Measurements from ENCODE around the gene ZNF547. TPM values are rescaled to one million over a fixed set of nuclear protein-coding genes. Genes with fewer than 3 reads are reported as not detected.

Gene ZNF547
- total RNA-seq, 1 experiment from 2014 or later: 6.0 TPM

DNA sequence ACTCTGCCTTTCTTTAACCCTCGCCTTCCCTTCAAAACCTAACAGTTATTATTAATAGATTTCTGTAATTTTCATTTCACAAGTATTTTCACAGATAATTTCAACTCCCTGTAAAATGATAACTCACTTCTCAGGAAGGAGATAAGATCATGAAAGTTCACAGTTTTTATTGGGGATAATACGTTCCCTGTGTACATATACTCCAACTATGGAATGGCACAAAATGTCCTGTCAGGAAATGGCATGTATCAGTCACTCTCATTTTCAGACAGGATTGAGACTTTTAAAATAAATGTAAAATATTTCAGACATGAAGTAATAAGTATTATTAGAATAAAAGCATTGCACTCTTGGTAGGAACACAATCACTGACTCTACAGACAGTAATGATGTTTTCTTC is 932 bp upstream of the ZNF547 start:
- POLR2A ChIA-PET (ENCODE audit: unreplicated experiment): interaction anchor here (0.8 kb wide), 1 partner anchor 28 kb away, joined by 9 read pairs; no protein-coding TSS in a partner anchor
- CTCF ChIA-PET: interaction anchor here (0.6 kb wide), 1 partner anchor 721 kb away, joined by 13 read pairs; no protein-coding TSS in a partner anchor
- peak overlapping the region; percentile 72 for H3K4me3 ChIP-seq

DNA sequence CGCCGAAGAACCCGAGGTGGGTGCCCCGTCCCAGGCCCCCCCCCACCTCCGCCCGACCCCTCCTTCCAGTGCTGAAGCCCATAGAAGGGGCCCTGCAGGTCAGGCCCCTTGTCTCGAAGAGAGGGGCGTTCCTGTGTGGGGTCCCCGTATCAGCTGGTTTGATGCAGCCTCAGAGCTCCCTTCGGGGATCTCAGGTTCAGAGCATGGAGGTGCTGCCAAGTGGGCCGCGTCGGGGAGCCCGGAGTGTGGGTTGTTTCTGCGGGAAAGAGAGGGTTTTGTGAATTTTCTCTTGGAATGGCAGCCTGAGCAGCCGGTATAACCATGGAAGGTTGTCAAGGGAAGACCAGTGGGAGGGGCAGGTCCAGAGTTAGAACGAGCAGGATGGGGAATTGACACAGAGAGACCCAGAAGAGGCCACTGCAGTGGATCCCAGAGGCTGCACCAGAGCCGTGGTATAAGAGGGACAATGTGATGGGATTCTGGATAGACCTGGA is 384 bp downstream of the ZNF547 start:
- H3K27me3 ChIP-seq (ENCODE audit: insufficient read depth, low read depth): no peaks in the 10 kb centered on the region
- POLR2A ChIA-PET (ENCODE audit: unreplicated experiment): interaction anchor here (1.3 kb wide), 1 partner anchor 62 kb away, joined by 8 read pairs; no protein-coding TSS in a partner anchor
- no peak for DNase-seq
- CTCF ChIA-PET: interaction anchor here (0.6 kb wide), 2 partner anchors 26 to 49 kb away, joined by 3 to 8 read pairs; partner anchors contain the start of gene ZNF548
- H3K9me2 ChIP-seq (ENCODE audit: insufficient read depth): no peaks in the 10 kb centered on the region
- H3K9me3 ChIP-seq (ENCODE audit: insufficient read depth, low read depth): peaks cover 5% of the 10 kb centered on the region; the same call in 1 of the 2 replicates
- no peaks in the 10 kb centered on the region for H4K20me1 ChIP-seq (ENCODE audit: insufficient read depth)
- no TSS peak for BruUV-seq (replicated peaks)
- H3K4me2 ChIP-seq: peak overlapping the region; percentile 71
- H3K36me3 ChIP-seq (ENCODE audit: low read depth): peaks cover 1% of the 10 kb centered on the region; the same call in 1 of the 2 replicates
- intact Hi-C loops (cut with micrococcal nuclease; ENCODE audit: unreplicated experiment): loop anchor here (1.0 kb wide), 3 partner anchors 26 to 83 kb away; partner anchors contain the start of genes ZNF460, ZNF548 and ZNF749
- peaks cover 6% of the 10 kb centered on the region; the same call in 1 of the 2 replicates for H3K4me1 ChIP-seq (replicated peaks; ENCODE audit: insufficient read depth)
- peak overlapping the region; percentile 71 for H2AFZ ChIP-seq
- H3K79me2 ChIP-seq (ENCODE audit: low read depth): peaks cover 23% of the 10 kb centered on the region
- peak overlapping the region; percentile 72 for H3K4me3 ChIP-seq
- TF ChIP-seq CTCF (conservative IDR thresholded peaks at IDR 0.05) (no peak), EZH2 (IDR thresholded peaks at IDR 0.05; ENCODE audit: low read depth) (no peak)
- H3F3A ChIP-seq (ENCODE audit: insufficient read depth, low read depth): peaks cover 9% of the 10 kb centered on the region
- peak overlapping the region; percentile 47 for H3K27ac ChIP-seq

More for the DNA sequence above, 932 bp upstream of the ZNF547 start:
- H3K4me1 ChIP-seq (replicated peaks; ENCODE audit: insufficient read depth): peaks cover 6% of the 10 kb centered on the region; the same call in 1 of the 2 replicates
- peaks cover 13% of the 10 kb centered on the region for H3K36me3 ChIP-seq (ENCODE audit: low read depth)
- TF ChIP-seq CTCF (conservative IDR thresholded peaks at IDR 0.05): no peak
- TF ChIP-seq EZH2 (IDR thresholded peaks at IDR 0.05; ENCODE audit: low read depth): no peak
- H3K9me3 ChIP-seq (ENCODE audit: insufficient read depth, low read depth): peaks cover 5% of the 10 kb centered on the region; the same call in 1 of the 2 replicates
- no peaks in the 10 kb centered on the region for H4K20me1 ChIP-seq (ENCODE audit: insufficient read depth)
- peaks cover 9% of the 10 kb centered on the region for H3F3A ChIP-seq (ENCODE audit: insufficient read depth, low read depth)
- no peaks in the 10 kb centered on the region for H3K9me2 ChIP-seq (ENCODE audit: insufficient read depth)
- H3K4me2 ChIP-seq: peak overlapping the region; percentile 71
- H3K27me3 ChIP-seq (ENCODE audit: insufficient read depth, low read depth): no peaks in the 10 kb centered on the region
- intact Hi-C loops (cut with micrococcal nuclease; ENCODE audit: unreplicated experiment): no loop called here
- no TSS peak for BruUV-seq (replicated peaks)
- peak overlapping the region; percentile 37; the same call in 1 of the 2 replicates for H3K27ac ChIP-seq
- peaks cover 23% of the 10 kb centered on the region for H3K79me2 ChIP-seq (ENCODE audit: low read depth)
- H2AFZ ChIP-seq: peak overlapping the region; percentile 96
- no peak for DNase-seq

DNA sequence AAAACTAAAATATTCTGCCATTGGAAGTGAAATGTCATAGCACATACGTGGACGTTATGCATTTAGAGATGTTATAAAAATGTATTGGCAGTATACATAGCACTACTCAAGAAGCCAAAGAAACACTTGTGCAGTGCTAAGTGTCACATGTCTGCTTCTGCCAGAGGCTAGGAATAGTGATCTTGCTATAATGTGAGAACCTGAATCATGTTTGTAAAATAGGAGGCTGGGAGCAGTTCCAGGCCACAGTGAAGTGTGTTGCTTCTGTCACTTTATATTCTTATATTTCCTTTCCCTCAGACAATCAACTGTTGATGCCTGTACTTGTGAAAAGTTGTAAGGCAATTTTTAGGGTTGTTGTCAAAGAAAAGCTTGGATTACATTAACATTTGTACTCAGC is 3.4 kb downstream of the ZNF547 start:
- no peaks in the 10 kb centered on the region for H3F3A ChIP-seq (ENCODE audit: insufficient read depth, low read depth)
- H3K9me3 ChIP-seq (ENCODE audit: insufficient read depth, low read depth): peaks cover 5% of the 10 kb centered on the region; the same call in 1 of the 2 replicates
- no peak for DNase-seq
- peaks cover under 1% of the 10 kb centered on the region; the same call in 1 of the 2 replicates for H3K36me3 ChIP-seq (ENCODE audit: low read depth)
- no peak for TF ChIP-seq EZH2 (IDR thresholded peaks at IDR 0.05; ENCODE audit: low read depth)
- no peak for TF ChIP-seq CTCF (conservative IDR thresholded peaks at IDR 0.05)
- no peak overlapping the region for H3K27ac ChIP-seq
- POLR2A ChIA-PET (ENCODE audit: unreplicated experiment): no interaction called here
- H3K79me2 ChIP-seq (ENCODE audit: low read depth): peaks cover 23% of the 10 kb centered on the region
- H4K20me1 ChIP-seq (ENCODE audit: insufficient read depth): no peaks in the 10 kb centered on the region
- no peak overlapping the region for H2AFZ ChIP-seq
- H3K9me2 ChIP-seq (ENCODE audit: insufficient read depth): no peaks in the 10 kb centered on the region
- intact Hi-C loops (cut with micrococcal nuclease; ENCODE audit: unreplicated experiment): no loop called here
- BruUV-seq (replicated peaks): no TSS peak
- no peak overlapping the region for H3K4me3 ChIP-seq
- H3K27me3 ChIP-seq (ENCODE audit: insufficient read depth, low read depth): no peaks in the 10 kb centered on the region
- CTCF ChIA-PET: interaction anchor here (0.6 kb wide), 1 partner anchor 114 kb away, joined by 11 read pairs; no protein-coding TSS in a partner anchor
- no peak overlapping the region for H3K4me2 ChIP-seq
- peaks cover 6% of the 10 kb centered on the region; the same call in 1 of the 2 replicates for H3K4me1 ChIP-seq (replicated peaks; ENCODE audit: insufficient read depth)
